NCI-H460 (cell line): Measurements from ENCODE around the gene PRKACA. TPM values are rescaled to one million over a fixed set of nuclear protein-coding genes. Genes with fewer than 3 reads are reported as not detected.
"Not testable (repeated sequence)": the region's sequence is repeated elsewhere in the genome, so short reads cannot be mapped to it uniquely, and the experiment has no call there.

Source experiments
- DNase-seq: peaks from one replicate; pipeline ENCODE4 v3.0.0-alpha.2; 2016; ENCODE audit warnings: low read depth; ENCODE audit errors: extremely low read depth
- total RNA-seq: library from RNA; depleted of rRNA; stranded (reverse); fragments of >200 nt; shearing (Covaris generic); gene quantifications from 2 replicates; pipeline ENCODE4 v1.2.3, GENCODE V29; 2014

Gene PRKACA
- total RNA-seq, 1 experiment from 2014 or later = 14.4 TPM

GRCh38 chr19:14148751-14149410, 31.3 kb upstream of the PRKACA start:
- DNase-seq = no peak

DNA sequence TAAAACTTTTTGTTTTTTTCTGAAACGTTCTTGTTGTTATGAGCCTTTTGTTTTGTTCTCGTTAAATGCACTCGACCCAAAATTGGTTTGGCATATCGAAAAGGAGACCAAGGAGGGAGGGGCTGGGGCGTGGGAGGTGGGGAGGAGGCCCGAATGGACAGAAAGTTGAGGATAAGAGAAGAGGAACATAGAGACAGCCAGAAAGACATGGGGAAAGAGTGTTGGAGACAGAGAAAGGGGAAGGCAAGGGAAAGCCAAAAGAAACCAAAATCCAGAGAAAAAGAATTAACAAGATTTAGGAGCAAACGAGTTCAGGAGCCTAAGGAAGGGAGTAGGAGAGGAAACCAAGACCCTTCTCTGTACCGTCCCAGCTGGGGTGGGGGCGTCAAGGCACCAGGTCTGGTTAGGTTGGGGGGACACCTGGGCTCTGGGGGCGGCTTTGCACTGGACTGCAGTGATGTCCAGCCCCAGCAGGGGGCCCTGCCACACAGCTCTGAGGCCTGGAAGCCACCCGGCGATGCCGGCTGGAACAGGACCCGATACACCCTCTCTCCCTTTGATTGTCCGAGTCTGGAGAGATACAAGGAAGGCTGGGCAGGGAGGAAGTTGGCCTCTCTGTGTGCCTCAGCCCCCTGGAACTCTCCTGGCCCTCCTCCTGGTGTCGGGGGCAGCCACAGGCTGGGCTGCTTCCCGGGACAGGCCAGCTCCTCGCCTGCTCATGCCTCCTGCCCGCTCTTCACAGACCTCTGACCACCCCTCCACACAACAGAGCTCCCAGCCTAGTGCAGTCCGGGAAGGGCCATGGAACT, 30.4 kb upstream of the PRKACA start:
- no peak for DNase-seq

DNA sequence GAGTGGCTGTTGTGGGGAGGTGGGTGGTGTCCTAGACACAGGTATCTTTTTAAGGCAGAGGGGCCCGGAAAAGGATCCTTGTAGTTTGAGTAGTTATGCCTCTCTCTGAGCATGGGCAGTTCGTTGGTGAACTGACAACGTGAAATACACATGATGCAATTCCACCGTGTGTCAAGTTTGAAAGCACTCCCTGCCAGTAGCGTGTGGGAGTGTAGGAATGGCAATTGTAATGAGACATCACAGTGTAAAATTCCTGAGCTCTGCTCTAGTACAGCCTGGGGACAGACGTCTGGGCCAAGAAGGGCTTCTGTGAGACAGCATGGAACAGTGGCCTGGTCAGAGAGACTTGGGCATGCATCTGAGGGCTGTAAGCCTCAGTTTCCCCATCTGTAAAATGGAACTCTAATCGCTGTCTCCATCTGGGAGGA, 29.2 kb upstream of the PRKACA start:
- DNase-seq = no peak

DNA sequence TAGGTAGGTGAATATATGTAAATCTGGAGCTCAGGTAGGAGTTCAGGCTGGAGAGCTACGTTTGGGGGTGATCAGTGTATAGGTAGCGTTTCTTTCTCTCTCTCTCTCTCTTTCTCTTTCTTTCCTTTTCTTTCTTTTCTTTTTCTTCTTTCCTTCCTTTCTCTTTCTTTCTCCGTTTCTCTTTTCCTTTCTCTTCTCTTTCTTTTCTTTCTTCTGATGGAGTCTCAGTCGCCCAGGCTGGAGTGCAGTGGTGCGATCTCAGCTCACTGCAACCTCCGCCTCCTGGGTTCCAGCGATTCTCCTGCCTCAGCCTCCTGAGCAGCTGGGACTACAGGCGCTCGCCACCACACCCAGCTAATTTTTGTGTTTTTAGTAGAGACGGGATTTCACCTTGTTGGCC, 28.6 kb upstream of the PRKACA start:
- DNase-seq = not testable (repeated sequence)

DNA sequence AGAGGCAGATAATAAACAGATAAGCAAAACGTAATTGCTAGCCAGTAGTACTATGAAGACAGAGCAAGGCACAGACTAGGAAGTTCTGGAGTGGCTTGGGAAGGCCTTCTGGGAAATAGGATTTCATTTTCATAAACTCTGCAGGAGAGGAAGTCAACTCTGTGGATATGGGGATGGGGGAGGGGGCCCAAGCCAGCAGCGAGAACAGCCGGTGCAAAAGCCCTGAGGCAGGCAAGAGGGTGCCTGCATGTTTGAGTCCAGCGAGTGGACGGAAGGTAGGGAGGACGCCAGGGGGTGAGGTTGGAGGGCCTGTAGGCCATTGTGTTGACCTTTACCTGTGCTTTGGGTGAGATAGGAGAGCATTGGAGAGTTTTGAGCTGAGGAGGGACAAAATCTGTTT, 27.8 kb upstream of the PRKACA start:
- no peak for DNase-seq

DNA sequence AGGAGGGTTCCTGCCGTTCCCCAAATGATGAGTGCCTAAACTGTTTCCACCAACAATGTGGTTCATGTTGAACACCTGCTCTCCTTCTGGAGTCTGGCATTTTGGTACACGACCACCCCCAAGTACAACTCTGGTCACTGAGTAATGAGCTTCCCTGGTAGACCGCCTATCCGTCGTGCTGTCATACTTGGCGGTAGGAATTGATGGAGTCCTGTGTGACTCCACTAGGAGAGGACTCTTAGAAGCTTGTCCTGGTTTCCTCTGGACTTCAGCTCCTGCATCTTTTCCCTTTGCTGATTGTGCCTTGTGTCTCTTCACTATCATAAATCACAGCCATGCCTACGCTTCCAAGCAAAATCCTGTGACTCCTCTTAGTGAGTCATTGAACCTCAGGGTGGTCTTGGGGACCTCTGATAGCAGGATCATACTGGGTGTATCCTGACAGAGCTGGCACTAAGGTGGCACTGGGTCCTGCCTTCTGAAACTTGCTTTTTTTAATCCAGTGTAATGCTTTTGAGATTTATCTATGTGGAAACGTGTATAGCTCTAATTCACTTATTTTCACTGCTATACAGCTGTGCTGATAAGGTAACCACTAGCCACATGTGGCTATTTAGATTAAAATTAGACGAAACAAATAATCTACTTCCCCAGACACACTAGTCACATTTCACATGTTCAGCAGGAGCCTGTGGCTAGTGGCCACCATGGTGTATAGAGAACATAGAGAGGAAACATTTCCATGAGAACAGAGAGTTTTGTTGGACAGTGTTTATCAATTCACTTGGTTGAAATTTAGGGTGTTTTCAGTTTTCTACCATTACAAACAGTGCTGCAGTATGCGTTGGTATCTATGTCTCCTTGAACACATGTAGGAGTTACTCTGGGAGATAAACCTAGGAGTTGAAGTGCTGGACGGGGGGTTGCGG, 25.0 kb upstream of the PRKACA start:
- DNase-seq = no peak

- no peak for DNase-seq
Observed at GRCh38 chr19:14141041-14141440, 23.5 kb upstream of the PRKACA start.

DNA sequence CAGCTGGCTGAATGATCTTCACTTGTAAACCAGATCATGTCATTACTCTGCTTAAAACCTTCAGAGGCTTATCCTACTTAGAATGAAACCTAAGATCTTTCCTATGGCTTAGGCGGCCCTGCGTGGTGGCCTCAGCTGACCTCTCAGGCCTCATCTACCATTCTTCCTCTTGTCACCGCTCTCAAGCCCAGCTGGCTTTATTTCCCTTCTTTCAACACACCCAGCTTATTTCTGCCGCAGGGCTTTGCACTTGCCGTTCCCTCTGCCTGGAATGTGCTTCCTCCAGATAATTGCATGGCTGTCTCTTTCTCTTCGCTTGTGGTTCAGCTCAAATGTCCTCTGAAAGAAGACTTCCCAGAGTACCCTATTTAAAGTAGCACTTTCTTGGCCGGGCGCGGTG, 22.4 kb upstream of the PRKACA start:
- no peak for DNase-seq

DNA sequence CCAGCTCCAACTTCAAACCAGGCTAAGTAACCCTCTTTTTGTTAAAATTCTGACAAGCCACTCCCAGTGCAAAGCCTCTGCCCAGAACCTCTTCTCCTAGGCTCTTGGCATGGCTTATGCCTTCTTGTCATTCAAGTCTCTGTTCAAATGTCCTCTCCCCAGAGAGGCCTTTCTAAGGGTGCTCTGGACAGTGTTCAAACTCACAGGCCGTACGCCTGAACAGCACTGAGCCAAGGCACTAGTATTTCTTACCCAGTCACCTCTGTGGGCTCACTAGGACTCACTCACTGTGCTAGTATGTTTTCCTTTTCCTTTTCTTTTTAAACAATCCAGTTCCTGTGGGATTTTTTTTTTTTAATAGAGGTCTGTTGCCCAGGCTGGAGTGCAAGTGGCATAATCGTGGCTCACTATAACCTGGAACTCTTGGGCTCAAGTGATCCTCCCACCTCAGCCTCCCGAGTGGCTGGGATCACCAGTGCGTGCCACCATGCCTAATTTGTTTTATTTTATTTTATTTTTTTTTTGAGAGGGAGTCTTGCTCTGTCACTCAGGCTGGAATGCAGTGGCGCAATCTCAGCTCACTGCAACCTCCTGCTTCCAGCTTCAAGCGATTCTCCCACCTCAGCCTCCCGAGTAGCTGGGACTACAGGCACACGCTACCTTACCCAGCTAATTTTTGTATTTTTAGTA, 21.2 kb upstream of the PRKACA start:
- DNase-seq = no peak

DNA sequence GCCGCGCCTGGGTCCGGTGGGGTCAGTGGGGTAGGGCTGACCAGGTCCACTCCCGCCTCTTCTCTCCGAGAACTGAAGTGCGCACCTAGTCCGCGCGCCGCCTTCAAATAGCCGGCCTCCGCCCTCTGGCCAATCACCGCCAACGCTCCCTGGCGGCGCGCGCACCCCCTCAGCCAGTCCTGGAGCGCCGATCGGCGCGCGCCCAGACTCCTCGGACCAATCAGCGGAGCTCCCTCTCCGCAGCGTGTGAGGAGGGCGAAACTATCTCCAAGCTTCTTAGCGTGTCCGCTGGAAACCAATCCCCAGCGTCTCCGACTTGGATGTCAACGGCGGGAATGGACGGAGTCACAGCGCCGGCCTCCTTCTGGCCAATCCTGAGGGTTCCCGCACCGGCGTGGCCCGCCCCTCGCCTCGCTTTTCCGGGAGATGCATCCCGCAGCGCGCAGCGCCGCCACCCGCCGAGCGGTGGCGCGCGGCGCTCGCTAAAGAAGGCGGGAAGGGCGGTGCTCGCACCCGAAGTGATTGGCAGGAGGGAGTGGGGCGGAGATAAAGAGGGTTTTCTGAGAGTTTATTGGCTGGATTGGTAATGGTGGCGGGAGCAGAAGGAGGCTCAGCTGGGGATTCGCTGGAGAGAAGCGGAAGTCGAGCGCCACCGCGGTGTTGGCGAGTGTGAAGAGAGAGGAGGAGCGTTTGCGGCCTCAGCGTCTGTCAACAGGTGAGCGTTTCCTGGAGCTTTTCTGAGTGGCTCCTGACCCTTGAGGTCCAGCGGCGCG, 19.1 kb upstream of the PRKACA start, which contains the start of gene ASF1B:
TSS of gene ASF1B (minus strand) at position 81 of the 773 bp plus-strand sequence. CDS start 133 bp downstream, outside the sequence.
- peak; percentile 98 for DNase-seq

DNA sequence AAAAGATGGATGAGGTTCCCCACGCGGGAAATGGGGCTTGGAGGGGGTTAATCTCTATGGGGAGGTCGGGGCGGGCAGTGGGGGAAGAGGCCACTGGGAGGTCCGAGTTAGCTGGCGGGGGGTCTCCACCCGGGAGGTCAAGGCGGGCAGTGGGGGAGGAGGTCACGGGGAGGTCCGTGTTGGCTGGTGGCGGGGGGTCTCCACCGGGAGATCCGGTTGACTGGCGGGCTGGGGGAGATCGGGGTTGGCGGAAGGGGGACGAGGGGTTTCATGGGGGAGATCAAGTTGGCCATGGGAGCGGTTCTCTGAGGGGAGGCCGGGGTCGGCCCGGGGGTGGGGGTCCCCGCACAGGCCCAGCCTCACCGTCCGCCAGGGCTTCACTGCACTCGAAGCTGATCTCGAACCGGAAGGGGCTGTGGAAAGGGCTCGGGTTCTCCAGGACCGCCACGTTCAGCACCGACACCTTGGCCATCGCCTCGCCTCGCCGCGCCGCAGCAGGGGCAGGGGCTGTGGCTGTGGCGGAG, 18.5 kb upstream of the PRKACA start:
- DNase-seq = no peak

DNA sequence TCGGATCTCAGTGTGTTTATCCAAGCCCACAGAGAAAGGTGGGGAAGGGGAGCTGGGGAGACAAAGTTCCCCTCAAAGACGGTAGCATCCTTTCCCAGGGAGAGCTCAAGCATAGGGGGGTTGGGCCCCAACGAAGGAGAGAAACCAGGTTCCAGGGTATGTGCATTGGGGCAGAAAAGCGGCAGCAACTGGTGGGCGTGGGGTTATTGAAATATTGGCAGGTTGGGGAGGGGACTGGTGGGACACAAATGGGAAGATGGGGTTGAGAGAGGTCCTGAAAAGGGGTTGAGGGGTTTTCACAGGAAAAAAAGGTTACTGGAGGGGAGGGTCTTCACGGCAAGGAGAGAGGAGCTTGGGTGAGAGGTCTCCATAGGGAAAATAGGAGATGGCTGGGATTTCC, 17.8 kb upstream of the PRKACA start:
- no peak for DNase-seq

DNA sequence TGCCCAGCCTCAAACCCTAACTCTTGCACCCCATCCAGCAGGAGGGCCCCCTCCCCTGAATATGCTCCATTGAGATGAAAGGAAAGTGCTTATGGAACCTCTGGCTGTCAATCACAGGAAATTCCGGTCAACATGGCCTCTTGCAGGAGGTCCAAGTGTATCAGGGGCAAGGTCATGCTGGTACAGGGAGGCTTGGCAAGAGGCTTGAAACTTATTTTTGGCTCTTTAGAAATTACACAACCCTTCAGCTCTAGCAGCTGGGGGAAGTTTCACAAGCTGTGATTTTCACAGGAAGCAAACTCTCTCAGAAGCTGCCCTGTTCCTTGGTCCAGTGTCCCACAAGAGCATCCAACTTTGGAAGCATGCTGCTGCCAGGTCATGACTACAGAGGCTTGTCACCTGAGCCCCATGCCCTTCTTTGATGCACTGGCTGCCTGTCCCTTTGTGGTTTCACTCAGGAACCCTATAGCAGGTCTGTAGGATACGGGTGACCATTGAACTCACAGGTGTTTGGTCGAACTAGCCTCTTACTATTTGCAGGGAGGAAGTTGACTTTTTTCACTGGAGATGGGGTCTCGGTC, 10.5 kb upstream of the PRKACA start:
- no peak for DNase-seq

- no peak for DNase-seq
Observed at GRCh38 chr19:14127176-14127575, 9.6 kb upstream of the PRKACA start.

- DNase-seq = no peak
Observed at GRCh38 chr19:14122924-14123323, 5.4 kb upstream of the PRKACA start.

DNA sequence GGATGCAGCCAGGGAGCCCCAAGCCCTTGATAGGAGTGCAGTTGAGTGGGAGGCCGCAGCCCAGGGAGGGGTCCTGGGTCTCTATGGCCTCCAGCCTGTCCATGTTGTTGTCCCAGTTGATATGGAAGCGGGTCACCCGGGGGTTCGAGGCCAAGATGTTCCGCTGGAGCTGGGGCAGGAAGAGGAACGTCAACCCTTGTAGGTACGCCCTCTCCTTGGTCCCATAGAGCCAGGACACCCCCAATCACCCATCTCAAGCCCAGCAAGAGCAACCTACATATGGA, 2.9 kb upstream of the PRKACA start:
- DNase-seq = no peak

DNA sequence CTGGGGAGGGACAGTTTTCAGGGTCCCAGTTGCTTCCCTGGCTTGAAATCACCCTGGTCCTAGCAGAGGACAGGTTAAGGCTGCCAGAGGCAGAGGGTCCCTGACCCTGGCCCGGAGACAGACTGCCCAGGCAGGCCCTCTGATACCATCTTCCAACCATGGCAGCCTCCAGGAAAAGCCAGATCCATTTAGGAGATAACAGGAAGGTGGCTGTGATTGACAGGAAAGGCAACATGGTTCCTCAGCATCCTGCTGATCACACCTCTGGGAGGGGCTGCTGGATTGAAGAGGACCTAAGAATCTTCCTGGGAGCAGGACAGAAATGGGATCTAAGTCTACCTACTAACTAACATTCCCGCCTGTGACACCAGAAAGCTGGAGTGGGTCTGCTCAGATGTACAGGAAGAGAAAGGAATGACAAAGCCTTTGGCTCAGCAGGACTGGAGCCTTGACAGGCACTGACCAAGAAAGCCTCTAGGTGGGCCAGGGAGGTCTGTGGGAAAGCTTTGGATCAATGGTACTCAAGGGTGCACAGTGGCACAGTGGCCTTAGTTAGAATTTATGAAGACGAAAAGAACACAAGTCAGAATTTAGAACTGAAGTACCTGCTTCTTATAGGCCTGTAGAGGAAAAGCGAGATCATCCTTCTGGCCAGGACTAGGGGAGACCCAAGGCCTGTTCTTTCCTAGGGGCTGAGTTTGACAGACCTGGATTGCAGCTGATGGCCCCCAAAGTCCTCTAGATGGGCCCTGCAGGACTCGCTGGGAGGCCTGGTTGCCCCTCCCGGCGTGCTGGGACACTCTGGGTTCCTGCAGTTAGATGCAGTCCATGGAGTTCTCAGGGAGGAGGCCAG, 2.3 kb upstream of the PRKACA start:
- DNase-seq = no peak

- DNase-seq = no peak
Observed at GRCh38 chr19:14119146-14119545, 1.6 kb upstream of the PRKACA start.
